Measurements from ENCODE around the gene KRT33B.

The KRT33B gene

DNA sequence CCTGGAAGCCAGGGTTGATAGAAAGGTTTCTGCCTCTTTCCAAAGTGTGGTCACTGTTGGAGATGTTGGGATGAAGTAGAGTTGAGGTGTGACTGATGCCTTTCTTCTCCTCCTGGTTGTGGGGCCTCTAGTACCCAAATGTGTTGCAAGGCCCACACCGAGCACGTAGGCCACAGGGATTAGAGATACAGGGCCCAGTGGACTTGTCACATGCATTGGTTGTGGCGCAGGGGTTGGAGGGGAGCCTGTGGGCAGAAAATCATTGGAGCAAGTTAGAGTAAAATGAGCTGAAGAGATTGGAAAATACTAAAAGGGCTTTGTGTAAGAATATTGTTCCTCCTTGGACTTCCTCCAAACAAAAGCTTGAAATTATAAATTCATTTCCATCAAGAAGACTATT, 23.6 kb downstream of the KRT33B start:
- DNase-seq: no peak

DNA sequence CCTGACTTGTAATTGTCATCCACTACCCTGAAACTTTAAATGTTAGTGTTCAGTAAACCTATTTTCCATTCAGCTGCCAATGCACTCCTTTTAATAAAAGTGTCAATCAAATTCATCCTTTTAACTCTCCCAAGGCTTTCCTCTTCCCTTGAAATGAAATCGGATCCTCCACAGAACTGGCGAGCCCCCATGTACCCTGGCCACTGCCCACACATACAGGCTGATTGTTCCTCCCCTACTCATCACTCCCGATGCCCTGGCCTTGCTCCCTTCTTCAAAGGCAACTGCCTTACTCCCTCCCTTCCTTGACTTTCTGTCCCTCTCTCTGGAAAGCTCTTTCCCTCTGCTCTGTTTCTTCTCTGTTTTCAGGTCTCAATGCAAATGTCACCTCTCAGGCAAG, 26.6 kb downstream of the KRT33B start:
- DNase-seq: no peak

DNA sequence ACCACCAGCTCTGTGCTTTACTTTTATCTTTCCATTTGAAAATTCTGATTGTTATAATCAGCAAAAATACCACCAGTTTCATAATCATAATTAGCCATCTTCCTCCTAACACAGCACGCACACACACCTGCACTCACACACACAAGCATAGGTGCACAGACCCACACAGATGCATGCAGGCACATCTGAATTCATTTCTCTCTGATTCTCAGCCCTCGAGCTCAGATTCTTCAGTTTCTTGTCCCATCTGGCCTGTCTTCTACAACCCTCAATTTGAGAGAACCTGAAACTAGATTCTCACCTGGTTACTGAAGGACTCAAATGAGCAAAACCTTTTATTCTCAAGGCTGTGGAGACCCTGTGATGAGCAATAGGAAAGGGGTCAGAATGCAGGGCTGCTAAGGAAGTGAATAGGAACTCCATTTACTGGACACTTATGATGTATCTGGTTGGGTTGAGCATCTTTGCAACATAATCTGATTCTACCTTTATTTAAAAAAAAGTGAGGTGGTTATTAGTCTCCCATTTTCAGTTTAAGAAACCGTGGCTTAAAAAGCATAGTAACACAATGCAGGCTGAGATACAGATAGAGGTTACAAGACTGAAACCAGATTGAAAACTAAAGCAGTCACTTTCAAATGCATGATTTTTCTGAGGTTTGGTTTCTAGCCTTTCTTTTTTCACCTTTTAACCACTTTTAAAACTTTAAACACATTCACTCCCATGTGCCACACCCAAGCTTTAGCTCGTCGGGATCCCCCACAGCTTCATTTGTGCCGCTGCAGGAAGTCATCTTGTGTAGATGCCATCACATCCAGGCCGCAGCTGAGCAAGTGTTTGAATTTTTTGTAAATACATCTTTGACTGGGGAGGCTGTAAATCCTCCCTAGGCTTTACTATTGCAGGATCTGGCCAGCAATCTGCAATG, 28.4 kb downstream of the KRT33B start:
- DNase-seq: peak; percentile 43

DNA sequence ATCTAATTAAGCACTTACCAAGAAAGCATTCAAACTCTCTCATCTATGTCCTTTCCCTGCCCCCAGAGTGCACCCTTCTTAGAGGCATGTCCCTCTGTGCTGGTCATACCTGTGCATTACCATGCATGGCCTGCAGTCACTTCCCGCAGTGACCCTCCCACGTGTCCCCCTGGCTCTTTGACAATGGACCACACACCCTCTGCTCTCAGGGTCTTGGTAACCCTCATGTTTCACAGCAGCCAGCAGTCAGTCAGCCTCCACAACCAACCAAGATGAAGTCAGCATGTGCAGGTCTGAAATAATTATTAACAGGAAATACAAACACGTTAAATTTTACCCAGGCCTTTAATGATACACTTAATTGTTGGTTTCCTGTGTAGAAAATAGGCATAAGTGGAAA, 29.1 kb downstream of the KRT33B start:
- no peak for DNase-seq

DNA sequence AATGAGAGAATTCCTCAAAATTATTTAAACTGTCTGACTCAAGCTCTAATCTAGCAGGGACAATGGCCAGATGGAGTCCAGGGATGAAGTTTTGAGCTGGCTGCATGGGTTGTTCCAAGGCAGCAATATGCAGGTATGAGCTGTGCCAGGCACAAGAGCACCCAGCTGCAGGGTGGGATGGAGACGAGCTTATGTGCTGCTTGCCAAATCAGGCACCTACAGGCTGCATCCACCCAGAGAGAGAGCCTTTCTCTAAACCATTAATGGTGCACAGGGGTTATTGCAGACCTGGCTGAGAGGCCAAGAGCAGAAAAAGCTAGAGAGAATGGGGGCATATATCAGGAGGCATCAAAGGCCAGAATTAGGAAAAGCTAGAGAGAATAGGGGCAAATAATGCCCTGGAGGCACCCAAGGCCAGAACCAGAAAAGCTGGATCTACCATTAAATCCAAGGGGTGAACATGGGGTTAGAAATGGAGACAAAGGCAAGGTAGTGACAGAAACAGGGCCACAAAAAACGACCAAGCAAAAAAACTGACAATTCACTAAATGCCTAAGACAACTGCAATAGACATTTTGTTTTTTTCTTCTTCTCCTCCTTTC, 29.9 kb downstream of the KRT33B start:
- DNase-seq: no peak

DNA sequence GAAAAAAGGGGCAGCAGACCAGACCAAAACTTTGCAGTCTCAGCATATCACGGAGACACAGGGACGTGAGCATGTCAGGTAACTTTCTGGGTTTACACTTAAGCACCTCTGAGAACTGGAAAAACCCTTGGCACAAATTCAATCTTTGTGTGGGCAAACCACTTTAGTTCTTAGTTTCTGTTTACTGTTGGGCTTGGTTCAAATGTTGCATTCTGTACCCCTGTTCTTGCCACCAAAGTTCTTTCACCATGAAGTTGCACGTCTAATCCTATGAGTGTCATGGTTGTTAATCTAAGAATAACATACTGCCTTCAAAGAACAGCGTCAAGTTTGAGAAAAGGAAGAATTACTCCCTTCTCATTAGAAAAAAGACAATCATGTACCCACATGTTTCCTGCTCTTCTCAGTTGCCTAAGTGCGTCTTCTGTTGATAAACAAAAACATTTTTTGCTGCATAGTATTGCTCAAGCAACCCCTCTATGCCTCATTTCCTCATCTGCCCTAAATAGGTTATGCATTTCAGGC, 30.6 kb downstream of the KRT33B start:
- peak; percentile 54 for DNase-seq

DNA sequence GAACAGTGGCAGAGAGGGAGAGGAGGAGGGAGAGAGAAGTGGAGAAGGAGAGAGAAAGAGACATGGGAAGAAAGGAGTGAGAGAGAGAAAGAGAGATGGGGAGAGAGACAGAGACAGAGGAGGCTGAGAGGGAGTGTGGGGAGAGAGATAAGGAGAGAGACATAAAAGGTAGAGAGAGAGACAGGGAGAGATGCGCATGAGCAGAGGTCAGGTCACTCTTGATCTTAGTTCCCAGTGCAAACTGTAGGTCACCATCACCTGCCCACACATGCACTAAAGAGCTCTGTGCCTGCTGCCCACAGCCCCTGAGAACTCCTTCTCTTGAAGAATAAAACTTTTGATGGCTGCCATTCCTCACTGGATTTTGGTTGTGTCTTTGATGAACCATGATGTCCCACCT, 33.9 kb downstream of the KRT33B start:
- no peak for DNase-seq

DNA sequence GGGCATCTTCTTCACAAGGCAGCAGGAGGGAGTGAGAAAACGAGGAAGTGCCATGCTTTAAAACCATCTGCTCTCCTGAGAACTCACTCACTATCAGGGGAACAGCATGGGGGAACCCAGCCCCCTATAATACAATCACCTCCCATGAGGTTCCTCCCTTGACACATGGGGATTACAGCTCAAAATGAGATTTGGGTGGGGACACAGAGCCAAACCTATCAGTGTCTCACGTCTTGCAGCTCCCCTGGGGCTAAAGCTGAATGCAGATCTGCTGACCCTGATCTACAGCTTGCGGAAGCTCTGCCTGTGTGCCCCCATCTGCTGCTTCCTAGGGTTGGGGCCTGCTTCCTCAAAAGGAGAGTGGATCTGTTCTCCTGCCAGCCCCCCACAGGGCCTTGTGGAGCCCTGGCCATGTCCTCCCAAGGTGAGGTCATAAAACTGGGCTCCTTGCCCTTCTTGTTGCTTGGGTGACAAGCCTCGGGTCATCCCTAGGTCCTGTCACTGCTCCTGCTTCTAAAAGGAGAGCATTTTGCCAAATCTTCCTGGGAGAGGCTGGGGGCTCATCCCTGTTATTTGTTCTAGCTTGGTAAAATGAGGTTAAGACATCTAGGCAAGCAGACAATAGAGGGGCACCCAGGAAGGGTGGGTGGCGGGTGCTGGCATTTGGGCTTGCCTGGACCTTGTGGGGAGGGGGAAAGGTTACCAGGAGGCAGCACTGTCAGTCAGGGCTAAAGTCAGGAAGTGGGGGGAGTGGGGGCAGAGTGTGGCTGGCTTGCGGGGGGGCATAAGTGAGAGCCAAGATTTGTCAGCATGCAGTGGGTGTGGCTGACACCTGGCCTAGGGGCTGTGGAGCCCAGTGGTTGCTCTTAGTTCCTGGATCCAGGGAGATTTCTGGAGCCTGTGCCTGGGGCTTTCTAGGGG, 35.0 kb downstream of the KRT33B start:
- no peak for DNase-seq

DNA sequence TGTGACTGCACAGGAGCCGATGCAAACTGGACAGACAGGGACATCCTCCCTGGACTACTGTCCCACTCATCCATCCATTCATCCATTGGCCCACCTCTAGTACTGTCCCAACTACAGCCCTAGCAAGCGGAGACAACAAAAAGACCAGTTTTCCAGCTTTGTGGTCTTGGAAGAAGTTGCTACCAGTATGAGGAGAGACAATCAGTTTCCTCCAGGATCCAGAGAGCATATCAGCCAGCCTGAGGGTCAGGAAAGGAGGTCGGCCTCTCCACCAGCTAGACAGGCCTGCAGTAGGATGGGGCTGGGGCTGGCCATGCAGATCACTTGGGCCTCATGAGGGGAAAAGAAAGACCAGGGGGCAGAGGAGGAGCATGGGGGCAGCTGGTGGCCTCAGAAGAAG, 35.8 kb downstream of the KRT33B start:
- no peak for DNase-seq

DNA sequence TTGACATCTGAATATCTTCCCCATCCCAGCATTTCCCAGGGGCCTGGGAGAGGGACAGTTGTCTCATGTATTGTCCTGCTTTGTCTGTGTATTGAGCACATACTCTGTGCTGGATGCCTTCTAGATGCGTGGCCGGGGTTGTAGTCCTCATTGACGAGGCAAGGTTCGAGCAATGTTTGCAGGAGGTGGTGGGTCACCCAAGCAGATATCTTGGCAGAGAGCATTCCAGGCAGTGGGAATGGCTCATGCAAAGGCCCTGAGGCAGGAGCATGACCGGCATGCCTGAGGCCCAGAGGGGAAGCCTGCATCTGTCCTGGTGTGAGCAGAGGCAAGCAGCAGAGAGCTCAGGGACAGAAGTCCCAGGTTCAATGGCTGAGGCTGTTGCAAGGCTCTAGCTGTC, 36.5 kb downstream of the KRT33B start:
- no peak for DNase-seq

DNA sequence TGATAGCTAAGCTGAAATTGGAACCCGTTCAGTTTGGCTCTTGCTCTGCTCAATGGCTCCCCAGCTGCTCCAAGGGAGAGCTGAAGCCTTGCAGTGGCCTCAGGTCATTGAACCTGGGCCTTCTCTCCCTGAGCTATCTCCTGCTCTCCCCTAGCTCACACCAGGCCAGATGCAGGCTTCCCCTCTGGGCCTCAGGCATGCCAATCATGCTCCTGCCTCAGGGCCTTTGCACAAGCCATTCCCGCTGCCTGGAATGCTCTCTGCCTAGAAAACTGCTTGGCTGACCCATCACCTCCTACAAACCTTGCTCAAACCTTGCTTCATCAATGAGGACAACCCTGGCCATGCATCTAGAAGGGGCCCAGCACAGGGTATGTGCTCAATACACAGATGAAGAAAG, 37.4 kb downstream of the KRT33B start:
- no peak for DNase-seq

DNA sequence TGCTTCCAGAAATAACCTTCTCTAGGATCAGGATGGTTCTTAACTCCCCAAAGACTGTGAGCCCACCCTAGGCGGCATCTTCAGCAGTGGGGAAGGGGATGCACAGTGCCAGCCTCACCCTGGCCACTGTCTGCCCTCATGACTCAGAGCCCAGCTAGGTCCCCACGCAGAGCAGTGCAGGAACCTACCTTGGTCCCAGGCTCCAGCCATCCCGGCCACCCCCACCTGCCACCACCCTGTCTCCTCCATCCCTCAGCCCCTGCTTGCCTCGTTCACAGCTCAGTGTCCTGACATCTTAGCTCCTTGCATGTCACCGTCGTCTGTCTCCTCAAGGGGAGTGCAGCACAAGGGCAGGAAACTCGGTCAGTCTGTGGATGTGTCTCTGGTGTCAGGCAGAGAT, 38.0 kb downstream of the KRT33B start:
- no peak for DNase-seq

DNA sequence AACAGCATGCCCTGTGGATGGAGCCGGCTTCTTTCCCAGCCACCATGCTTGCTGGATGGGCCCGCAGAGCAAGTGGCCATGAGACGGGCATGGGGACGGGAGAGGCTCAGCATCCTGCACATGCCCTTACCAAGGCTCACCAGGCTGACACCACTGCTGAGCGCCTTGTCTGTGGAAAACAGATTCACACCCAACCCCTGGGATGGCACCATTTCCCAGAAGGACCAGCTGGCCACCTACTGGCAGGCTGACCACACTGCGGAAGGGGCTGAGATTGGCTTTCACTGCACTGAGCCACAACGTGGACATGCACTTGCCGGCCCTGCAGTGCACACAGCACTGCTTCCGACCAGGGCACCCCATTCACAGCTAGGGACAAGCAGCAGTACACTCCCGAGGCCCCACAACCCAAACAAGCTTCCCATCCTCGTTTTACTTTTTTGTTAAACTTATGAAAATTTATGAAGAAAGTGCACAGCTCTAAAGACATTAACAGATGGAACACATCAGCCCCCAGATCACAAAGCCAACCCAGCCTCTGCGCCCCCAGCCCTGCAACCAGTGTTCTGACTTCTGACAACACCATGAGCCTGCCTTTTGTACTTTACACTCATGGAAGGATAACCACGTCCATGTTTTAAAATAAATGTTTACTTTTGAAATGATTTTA, 40.2 kb downstream of the KRT33B start:
- no peak for DNase-seq

DNA sequence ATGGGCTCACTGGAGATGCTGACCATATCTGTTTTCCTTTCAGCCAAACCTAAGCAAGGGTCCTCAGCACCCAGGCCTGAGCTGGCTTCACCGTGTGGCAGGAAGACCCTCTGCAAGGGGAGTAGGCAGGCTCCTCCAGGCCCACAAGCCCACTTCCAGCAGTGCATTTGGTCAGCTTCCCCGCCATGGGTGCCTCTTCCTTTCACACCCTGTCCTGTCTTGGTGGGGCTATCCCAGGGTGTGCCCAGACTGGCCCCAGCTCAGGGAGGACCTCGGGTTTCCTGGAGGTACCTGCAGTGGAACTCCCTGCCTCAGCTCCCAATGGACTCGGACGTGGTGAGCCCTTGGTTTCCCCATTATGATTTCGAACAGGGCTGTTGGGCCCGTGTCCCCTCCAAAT, 41.4 kb downstream of the KRT33B start:
- no peak for DNase-seq

DNA sequence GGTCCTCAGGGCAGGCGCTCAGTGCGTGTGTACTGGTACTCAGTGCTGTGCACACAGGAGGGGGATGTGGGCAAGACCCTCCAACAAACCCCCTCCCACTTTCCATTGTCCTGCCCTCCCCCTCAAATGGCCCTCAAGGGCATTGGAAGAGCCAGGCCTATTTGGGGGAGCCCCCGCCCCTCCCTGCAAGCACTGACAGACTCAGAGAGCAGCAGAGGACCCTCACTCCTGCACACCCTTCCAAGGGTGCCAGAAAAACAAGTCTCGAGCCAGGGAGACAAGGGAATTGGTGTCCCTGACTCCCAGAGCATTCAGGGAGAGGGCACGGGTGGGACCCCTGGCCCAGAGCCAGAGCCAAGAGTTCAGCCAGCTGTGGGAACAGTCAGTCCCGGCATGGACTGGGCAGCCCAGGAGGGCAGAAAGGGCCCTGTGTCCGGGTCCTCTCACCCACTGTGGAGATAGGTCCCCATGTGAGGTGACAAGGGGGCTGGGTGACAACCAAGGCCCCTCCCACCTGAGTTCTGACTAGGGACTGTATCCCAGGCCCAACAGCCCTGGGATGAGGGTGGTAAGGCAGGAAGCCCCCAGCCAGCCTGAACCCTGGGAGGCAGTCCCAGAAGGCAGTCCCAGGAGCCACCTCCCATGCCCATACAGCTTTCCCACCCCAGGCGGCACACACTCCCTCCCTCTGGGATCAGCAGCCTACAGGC, 42.0 kb downstream of the KRT33B start:
- no peak for DNase-seq

DNA sequence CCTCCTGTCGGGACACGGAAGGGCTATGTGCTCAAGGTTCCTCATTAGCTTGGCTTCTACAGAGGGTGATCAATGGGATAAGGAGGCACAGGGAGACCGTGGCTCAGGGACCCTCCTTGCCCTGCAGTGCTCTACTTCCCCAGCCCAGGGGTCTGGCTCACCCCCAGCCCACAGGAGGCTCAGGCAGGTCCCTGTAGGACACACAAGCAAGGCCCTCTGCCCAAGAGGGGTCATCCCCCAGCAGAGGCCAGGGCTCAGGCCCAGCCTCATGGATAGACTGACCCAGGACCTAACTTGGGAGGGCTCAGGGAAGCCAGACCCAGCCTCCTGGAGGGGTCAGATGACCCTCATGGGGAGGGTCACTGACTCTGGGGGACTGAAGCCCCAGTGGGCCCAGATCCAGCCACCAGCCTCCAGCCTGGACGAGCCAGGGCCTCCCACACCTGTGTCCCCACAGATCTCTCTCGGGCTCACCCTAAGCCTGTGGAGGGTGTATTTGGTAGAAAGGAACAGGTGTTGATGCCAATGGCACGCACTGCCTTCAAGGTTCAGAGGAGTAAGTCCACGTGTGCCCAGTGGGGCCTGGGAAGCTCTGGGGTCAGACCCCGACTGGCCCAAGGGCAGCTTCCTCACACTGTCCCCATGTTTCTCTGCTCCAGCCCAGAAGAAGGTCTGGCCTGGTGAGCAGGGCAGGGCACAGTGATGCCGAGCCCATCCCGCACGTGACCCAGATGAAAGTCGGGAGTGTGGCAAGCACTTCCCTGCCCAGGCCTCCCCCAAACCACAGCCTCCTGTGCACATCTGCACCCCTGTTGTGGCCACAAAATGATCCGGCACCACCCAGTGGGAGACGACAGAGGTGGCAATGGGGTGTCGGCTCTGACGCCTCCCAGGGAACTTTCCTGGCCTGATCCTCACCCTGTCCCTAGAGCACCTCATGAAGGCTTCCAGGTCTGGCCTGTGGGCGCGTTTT, 43.2 kb downstream of the KRT33B start:
- DNase-seq: no peak

DNA sequence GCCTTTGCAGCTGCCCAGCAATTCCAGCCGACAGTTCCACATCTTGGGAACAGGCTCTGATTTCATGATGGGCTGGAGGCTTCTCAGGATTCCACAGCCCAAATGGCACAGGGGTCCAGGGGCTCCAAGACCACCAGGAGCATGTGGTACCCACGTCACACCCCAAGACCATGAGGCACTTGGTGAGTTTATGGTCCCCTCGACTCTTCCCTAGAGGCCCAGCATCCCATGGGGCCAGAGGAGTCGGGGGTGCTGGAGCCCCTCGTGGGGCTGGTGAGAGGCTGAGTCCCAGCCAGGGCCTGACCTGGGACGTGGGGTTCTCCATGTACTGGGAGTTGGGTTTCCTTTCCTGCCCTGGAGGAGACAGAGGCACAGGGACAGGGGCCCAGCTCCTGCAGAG, 44.0 kb downstream of the KRT33B start:
- DNase-seq: no peak

DNA sequence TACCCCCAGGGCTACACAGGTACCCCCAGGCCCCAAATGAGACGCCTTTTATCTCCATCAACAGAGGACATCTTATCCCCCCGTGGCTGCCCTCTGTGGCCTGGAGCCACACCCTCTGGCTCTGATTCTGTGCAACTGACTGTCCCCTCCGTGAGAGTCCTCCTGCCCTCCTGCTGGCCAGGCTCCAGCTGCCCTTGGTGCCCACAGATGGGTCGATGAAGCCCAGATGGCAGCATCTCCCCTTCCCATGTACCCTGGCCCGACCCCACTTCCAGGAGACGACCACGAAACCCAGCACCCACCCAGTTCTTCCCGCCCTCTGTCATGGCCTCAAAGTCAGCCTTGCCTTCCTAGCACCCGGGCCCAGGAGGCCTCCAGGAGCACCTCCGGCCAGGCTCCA, 44.5 kb downstream of the KRT33B start:
- no peak for DNase-seq

DNA sequence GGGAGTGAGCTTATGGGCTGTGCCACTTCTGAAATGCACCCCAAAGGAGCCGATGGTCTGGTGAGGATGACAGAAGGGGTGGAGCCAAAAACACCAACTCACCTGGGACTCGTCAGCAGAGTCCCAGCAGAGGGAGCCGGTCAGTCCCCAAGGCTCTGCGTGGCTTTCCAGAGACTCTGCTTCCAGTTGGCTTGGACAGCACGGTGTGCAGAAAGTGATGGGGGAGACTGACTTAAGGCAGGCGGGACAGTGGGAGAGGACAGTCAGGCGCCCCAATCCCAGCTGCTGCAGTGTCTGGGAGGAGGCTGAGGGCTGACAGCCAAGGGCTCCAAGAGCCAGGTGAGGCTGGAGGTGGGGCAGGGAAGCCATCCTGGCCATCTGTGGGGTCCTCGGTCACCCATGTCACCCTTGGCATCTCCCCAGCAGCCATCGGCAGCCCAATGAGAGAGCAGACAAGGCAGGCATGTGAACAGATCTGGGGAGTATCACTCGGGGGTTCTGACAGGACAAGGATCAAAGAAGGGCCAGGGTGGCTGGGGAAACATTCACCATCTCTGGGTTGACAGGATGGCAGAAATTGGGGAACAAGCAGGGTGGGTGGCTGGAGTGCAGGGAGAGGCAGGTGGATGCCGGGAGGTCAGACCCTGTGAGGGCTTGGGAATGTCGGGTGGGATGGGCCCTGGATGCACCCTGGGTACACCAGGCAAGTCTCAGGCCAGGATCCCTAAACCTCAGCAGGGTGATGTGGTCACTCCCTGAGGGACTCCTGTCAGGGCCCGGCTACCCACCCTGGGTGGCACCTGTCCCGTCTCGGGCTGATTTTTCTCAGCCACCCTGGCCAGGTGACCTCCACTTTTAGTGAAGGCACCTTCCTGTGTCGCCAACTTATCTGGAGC, 45.2 kb downstream of the KRT33B start:
- no peak for DNase-seq

All from effector CD4-positive, alpha-beta T cell (primary cell).